ENCODE measurements around the gene BCL3. TPM values are rescaled to one million over a fixed set of nuclear protein-coding genes. Genes with fewer than 3 reads are reported as not detected.

The BCL3 gene
- total RNA-seq, 6 experiments from 2014 or later, result 24.1 to 95.6 (median 31.3) TPM

DNA sequence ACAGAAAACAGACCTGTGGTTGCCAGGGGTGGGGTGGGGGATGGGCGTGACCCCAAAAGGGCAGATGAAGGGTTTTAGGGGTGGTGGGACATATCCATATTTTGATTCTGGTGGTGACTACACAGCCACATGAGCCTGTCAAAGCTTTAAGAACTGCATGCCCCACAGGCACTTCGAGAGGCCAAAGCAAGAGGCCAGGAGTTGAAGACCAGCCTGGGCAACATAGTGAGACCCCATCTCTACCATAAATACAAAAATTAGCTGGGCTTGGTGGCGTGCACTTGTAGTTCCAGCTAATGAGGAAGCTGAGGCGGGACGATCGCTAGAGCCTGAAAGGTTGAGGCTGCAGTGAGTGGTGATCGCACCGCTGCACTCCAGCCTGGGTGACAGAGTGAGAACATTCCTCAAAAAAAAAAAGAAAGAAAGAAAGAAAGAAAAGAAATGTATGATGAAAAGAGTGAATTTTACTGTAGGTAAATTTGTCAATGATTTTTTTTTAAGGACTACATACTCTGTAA is 18.9 kb upstream of the BCL3 start:
- Histone ChIP-seq H3K27me3 (no peaks in the 10 kb centered on the region), H3K36me3 (no peaks in the 10 kb centered on the region), H3K27ac (no peak overlapping the region), H3K4me1 (peaks cover 0 to 24% (median 8%) of the 10 kb centered on the region in 4 donors), H3K9me3 (no peaks in the 10 kb centered on the region), H3K4me3 (no peak overlapping the region)
- intact Hi-C loops (cut with DNase I), result no loop called here
- DNase-seq, result no peak
- TF ChIP-seq POLR2A (IDR thresholded peaks at IDR 0.05), result no peak
- TF ChIP-seq, protein P1, sequence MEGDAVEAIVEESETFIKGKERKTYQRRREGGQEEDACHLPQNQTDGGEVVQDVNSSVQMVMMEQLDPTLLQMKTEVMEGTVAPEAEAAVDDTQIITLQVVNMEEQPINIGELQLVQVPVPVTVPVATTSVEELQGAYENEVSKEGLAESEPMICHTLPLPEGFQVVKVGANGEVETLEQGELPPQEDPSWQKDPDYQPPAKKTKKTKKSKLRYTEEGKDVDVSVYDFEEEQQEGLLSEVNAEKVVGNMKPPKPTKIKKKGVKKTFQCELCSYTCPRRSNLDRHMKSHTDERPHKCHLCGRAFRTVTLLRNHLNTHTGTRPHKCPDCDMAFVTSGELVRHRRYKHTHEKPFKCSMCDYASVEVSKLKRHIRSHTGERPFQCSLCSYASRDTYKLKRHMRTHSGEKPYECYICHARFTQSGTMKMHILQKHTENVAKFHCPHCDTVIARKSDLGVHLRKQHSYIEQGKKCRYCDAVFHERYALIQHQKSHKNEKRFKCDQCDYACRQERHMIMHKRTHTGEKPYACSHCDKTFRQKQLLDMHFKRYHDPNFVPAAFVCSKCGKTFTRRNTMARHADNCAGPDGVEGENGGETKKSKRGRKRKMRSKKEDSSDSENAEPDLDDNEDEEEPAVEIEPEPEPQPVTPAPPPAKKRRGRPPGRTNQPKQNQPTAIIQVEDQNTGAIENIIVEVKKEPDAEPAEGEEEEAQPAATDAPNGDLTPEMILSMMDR (IDR thresholded peaks at IDR 0.05), result no peak
- WGBS (ENCODE audit: insufficient coverage, low coverage, low lambda C conversion rate, missing lambda C conversion rate), result 82% methylated on average over 7 of the region's 8 CpGs
- no peak for ATAC-seq

GRCh38 chr19:44731081-44731480 is 17.4 kb upstream of the BCL3 start:
- no peak overlapping the region for H3K4me3 ChIP-seq
- no peaks in the 10 kb centered on the region for H3K27me3 ChIP-seq
- 92% methylated on average over 5 of the region's 5 CpGs for WGBS (ENCODE audit: insufficient coverage, low coverage, low lambda C conversion rate, missing lambda C conversion rate)
- intact Hi-C loops (cut with DNase I), result no loop called here
- TF ChIP-seq POLR2A (IDR thresholded peaks at IDR 0.05), result no peak
- TF ChIP-seq, protein P1 (IDR thresholded peaks at IDR 0.05), result no peak
- H3K4me1 ChIP-seq, result peaks cover 0 to 14% (median 8%) of the 10 kb centered on the region in 4 donors
- H3K27ac ChIP-seq, result no peak overlapping the region
- H3K36me3 ChIP-seq, result no peaks in the 10 kb centered on the region
- ATAC-seq (no peak), DNase-seq (no peak)
- no peaks in the 10 kb centered on the region for H3K9me3 ChIP-seq

GRCh38 chr19:44731622-44732021 is 16.9 kb upstream of the BCL3 start:
- Histone ChIP-seq H3K36me3 (no peaks in the 10 kb centered on the region), H3K27me3 (no peaks in the 10 kb centered on the region), H3K4me3 (no peak overlapping the region), H3K9me3 (no peaks in the 10 kb centered on the region), H3K27ac (no peak overlapping the region), H3K4me1 (peaks cover 0 to 16% (median 8%) of the 10 kb centered on the region in 4 donors)
- no peak for DNase-seq
- no peak for TF ChIP-seq POLR2A (IDR thresholded peaks at IDR 0.05)
- TF ChIP-seq, protein P1 (IDR thresholded peaks at IDR 0.05), result no peak
- intact Hi-C loops (cut with DNase I), result no loop called here
- ATAC-seq, result no peak
- 70% methylated on average over 1 of the region's 5 CpGs for WGBS (ENCODE audit: insufficient coverage, low coverage, low lambda C conversion rate, missing lambda C conversion rate)

- WGBS (ENCODE audit: insufficient coverage, low coverage, low lambda C conversion rate, missing lambda C conversion rate), result 68% methylated on average over 6 of the region's 11 CpGs
- ATAC-seq (no peak), DNase-seq (no peak)
- intact Hi-C loops (cut with DNase I), result no loop called here
- TF ChIP-seq POLR2A (IDR thresholded peaks at IDR 0.05), result no peak
- TF ChIP-seq, protein P1 (IDR thresholded peaks at IDR 0.05), result no peak
- Histone ChIP-seq H3K4me1 (peaks cover 0 to 15% (median 8%) of the 10 kb centered on the region in 4 donors), H3K4me3 (no peak overlapping the region), H3K27ac (no peak overlapping the region), H3K36me3 (no peaks in the 10 kb centered on the region), H3K9me3 (no peaks in the 10 kb centered on the region), H3K27me3 (no peaks in the 10 kb centered on the region)
These were observed 16.1 kb upstream of the BCL3 start for GRCh38 chr19:44732235-44733014.
